HG02973 (cell line): ENCODE results near the gene POSTN.
"Not testable (repeated sequence)": the region's sequence is repeated elsewhere in the genome, so short reads cannot be mapped to it uniquely, and the experiment has no call there.

ENCODE experiments used
- ATAC-seq: cut with Tn5 transposase; IDR thresholded peaks from one replicate; pipeline ENCODE4 v1.9.1; 2021; ENCODE audit warnings: moderate library complexity; ENCODE audit not compliant: unreplicated experiment

POSTN gene

GRCh38 chr13:37596805-37597204 lies 1.8 kb downstream of the POSTN start:
- ATAC-seq, result no peak

- no peak for ATAC-seq
Observed at GRCh38 chr13:37595162-37595561, 3.4 kb downstream of the POSTN start.

- no peak for ATAC-seq
Observed at GRCh38 chr13:37594550-37594949, 4.0 kb downstream of the POSTN start.

GRCh38 chr13:37589381-37589780 lies 9.2 kb downstream of the POSTN start:
- not testable (repeated sequence) for ATAC-seq

GRCh38 chr13:37587236-37587635 lies 11.3 kb downstream of the POSTN start:
- no peak for ATAC-seq

- no peak for ATAC-seq
Observed at GRCh38 chr13:37586164-37586563, 12.4 kb downstream of the POSTN start.

GRCh38 chr13:37585541-37585940 lies 13.0 kb downstream of the POSTN start:
- ATAC-seq, result no peak

GRCh38 chr13:37576601-37577000 lies 22.0 kb downstream of the POSTN start:
- ATAC-seq, result no peak

GRCh38 chr13:37565425-37565824 lies 33.1 kb downstream of the POSTN start:
- ATAC-seq, result no peak

GRCh38 chr13:37561031-37561430 lies 37.5 kb downstream of the POSTN start:
- ATAC-seq, result no peak

- no peak for ATAC-seq
Observed at GRCh38 chr13:37560526-37560925, 38.0 kb downstream of the POSTN start.

GRCh38 chr13:37558766-37559165 lies 39.8 kb downstream of the POSTN start:
- not testable (repeated sequence) for ATAC-seq

- no peak for ATAC-seq
Observed at GRCh38 chr13:37546087-37546486, 52.5 kb downstream of the POSTN start.

- no peak for ATAC-seq
Observed at GRCh38 chr13:37544995-37545394, 53.6 kb downstream of the POSTN start.

- ATAC-seq, result no peak
Observed at GRCh38 chr13:37539976-37540605, 58.5 kb downstream of the POSTN start.

- no peak for ATAC-seq
Observed at GRCh38 chr13:37539170-37539569, 59.4 kb downstream of the POSTN start.

GRCh38 chr13:37535501-37535900 lies 63.1 kb downstream of the POSTN start:
- ATAC-seq, result no peak

- ATAC-seq, result no peak
Observed at GRCh38 chr13:37534676-37535075, 63.9 kb downstream of the POSTN start.

GRCh38 chr13:37534181-37534580 lies 64.4 kb downstream of the POSTN start:
- ATAC-seq, result no peak

GRCh38 chr13:37531049-37531448 lies 67.5 kb downstream of the POSTN start:
- ATAC-seq, result no peak

GRCh38 chr13:37529751-37530385 lies 68.7 kb downstream of the POSTN start:
- no peak for ATAC-seq

- ATAC-seq, result no peak
Observed at GRCh38 chr13:37526710-37527473, 71.7 kb downstream of the POSTN start.
